Measurements from ENCODE around the gene SNPH.

SNPH gene

DNA sequence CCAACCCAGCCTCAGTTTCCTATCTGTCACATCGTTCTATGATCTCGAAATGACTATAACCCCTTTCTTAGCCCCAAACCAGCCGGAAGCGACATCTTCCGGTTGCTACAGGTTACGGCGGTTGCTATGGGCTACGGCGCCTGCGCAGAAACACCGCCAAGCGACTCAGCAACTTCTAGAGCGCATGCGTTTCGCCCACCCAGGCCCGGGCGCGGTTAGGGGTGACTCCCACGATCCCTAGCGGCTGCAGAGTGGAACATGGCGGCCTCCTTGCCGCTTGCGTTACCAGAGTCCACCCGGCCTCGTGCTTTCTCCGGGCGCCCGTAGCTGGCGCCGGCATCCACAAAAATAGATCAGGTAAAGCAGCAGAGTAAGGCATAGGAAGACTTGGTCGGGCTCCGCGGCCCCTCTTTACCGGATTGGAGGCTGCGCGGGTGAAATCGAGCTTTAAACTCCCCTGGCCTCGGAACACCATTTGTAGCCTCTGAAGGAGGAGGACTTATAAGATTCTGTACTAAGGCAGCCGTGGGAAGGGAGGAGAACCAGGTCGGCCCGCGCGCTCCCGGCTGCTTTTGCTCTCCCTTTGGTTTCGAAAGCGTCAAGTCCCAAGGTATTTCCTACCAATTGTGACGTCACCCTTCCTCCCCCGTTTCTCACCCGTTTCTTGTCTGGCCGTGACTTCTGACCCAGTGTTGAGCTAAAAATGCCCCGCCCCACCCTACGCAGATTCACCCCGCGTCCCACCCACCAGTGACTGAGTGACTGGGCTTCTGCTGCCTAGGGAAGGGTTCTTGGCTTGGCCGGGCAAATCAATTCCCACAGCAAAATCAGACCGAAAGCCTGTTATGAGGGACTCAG is 59.3 kb downstream of the SNPH start:
- DNase-seq (ENCODE audit: low spot score) = peak; percentile 98

DNA sequence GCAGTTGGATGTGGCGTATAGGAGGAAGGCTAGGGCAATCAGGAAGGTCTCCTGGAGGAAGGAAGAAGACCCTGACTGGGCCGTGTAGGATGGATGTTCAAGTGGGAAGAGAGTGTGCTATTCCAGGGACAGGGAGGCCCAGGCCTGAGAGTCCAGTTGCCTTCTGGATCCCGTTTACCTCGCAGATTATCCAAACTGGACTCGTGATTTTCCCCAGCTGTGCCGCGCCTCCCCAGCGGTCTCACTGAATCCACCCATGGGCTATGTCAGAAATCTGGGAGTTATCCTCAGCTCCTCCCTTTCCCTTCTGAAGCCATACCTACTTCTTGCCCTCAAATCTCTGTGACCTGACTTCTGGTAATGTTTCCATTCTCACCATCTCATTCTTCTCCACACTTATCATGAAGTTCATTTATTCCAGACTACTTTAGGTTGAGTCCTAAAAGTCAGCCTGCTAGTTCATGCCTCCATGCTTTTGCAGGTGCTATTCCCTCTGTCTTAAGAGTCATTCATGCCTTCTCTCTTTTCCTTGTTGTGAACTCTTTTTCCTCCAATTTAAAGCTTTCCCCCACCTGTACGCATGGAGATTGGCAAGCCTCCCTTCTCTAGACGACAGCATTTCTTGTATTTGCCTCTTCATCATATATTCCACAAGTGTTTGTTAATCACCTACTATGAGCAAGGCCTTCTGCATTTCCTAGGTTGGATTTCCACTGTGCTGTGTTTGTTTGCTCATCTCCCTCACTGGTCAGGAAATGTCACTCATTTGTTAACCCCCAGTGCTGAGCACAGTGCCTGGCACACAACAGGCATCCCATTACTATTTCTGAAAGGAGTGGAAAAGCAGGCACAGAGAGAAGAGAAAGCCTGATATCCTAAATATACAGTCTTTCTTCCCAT is 60.2 kb downstream of the SNPH start:
- no peak for DNase-seq (ENCODE audit: low spot score)

DNA sequence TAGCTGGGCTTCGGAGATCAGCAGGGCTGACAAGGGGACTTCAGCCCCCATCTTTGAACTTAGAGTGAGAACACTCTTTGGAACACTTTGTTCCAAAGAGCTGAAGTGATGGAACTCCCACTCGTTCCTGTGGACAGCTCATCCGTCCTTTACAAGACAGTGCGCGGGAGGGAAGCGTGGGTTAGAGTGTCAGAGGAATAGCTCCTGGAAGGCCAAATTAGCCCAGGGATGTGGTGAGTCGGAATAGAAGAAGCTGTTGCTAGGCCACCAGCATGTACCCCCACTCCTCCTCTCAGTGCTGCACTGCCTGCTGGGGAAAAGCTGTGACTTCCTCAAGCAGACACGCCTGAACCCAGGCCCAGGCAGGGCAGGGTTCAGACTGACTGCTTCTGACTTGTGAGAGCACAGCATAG is 61.2 kb downstream of the SNPH start:
- DNase-seq (ENCODE audit: low spot score) = no peak

GRCh38 chr20:1327827-1328679 is 62.0 kb downstream of the SNPH start:
- DNase-seq (ENCODE audit: low spot score) = no peak

DNA sequence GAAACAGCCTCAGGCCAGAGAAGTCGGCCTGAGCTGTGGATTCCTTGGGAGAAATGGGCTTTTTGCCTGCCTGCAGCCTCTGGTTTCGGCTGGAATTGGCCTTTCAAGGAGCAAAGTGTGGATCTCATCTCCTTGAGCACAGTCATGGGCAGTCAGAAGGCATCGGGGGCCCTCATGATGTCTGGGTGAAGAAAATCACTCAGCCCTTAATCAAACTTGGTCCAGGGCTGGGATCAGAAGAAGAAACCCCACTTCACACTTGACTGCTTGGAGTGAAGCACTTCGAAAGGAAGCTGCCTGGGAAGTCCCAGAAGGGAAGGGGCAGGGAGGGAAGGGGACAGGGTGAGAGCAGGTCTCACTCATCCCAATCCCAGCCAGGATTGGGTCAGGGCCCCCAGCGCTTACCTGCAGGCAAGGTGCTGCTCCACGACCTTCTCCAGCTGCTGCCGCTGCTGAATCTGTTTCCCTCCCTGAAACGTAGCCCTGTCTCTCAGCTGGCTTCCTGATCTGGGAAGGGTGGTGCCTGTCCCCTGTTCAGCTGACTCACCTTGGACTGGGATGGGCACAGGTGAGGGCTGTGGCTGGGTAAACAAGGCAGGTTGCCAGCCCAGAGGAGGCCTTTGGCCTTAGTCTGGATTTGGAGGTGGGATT is 62.7 kb downstream of the SNPH start, which contains the start of gene SDCBP2:
Gene SDCBP2, minus strand, starts transcription at position 460 of the 651 bp plus-strand sequence. CDS start 8,723 bp downstream, outside the sequence.
- DNase-seq (ENCODE audit: low spot score) = no peak

DNA sequence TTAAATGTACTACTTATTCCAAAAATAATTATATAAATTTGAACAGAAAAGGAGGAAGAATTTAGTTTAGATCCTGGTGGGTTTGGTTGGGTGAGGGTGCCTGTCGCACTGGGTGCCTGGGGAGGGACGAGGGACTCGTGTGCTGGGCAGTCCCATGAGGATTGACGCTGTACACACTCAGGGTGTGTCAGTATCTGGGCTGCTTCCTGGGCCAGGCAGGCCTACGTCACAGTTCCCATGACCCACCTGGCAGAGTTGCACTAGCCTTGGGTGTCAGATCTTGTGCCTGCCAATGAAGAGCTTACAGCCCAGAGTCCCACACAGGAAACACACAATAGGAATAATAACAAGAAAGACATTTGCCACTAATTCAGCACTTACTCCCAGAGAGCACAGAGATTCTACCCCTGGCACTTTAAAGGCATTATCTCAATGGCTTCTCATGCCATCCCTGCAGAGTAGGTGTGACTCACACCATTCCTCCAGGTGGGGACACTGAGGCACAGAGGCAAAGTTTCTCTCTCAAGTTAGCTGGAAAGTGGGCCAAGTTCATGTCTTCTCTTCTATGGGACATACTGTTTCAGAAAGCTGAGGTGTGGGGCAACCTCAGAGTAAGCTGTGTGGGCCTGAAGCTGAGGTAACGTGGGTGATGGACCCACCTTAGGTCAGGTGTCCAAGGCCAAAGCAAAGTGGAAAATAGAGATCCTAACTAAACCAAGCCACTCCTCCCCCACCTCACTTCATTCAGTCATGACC is 64.2 kb downstream of the SNPH start:
- DNase-seq (ENCODE audit: low spot score) = peak; percentile 26

- DNase-seq (ENCODE audit: low spot score) = no peak
Measured at GRCh38 chr20:1331101-1331500, 65.0 kb downstream of the SNPH start.

DNA sequence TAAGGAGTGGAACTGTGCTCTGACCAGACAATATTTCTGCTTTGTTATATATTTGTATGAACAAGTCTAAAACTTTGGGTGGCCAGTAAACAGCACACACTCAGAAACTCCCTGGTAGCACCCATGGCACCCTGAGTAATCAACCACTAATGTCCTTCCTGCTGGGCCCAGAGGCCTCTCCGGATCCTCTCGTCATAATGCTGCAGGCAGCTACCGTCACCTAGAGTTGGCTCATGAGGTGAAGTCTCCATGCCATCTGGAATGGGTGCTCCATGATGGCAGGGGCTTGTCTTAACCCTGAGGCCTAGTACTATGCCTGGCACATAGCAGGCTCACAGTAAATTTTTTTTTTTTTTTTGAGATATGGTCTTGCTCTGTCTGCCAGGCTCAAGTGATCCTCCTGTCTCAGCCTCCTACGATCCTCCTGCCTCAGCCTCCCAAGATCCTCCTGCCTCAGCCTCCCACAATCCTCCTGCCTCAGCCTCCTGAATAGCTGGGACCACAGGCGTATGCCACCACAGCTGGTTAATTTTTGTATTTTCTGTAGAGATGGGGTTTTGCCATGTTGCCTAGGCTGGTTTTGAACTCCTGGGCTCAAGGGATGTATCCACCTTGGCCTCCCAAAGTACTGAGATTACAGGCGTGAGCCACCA is 65.8 kb downstream of the SNPH start:
- no peak for DNase-seq (ENCODE audit: low spot score)

DNA sequence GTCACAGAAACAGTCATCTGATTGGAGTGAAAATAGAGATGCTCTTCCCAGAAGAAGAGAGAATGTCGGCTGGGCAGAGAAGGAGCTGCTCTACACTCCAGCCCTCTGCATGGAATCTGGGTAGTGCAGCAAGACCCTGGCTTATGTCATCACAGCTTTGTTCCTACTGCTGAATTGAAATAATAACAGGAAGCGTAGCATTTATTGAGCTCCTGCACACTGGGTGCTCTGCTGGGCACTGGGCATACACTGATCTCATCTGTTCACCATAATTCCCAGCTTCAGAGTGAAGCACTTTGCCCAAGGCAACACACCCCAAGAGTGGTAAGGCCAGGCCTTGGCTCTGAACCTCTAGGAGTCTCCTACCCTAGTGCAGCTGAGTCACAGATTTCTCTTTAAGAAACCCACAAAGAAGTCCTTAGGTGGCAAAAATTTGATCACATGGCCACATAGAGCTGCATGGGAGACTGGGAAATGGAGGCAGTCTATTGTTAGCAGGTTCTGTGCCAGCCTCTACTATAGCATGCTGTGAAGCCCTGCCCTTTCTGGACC is 66.7 kb downstream of the SNPH start:
- DNase-seq (ENCODE audit: low spot score) = no peak

DNA sequence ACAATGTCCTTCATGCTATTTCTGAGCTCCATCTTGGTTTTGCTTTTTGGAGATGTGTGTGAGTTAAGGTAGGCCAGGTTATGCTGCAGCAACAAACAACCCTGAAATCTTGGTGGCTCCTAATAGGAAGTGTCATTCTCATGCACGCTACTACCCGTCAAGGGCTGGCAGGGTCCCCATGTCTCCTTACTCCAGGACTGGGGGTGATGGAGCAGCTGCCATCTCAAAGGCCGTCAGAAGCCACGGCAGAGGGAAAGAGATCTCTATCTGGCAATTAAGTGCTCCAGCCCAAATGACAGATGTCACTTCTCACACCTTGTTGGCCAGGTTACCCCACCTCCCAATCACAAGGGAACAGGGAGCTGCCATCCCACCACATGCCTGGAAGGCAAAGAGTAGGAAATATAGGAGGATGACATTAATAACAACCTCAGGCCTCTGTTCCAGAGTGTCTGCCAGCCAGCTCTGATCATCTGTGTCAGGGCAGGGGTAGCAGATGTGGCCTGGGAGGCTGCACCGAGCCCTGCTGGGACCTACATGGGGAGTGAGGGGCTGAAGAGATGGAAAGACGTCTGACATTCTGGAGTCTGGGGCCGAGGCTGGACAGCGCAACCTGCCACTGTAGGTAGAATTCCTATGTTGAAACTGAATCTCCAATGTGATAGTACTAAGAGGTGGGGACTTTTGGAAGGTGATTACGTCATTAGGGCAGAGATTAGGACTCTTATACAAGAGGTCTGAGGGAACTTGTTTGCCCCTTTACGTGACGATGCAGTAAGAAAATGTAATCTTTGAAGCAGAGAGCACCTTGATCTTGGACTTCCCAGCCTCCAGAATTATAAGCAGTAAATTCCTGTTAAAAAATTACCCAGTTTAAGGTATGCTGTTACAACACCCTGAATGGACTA is 67.6 kb downstream of the SNPH start:
- DNase-seq (ENCODE audit: low spot score) = no peak

DNA sequence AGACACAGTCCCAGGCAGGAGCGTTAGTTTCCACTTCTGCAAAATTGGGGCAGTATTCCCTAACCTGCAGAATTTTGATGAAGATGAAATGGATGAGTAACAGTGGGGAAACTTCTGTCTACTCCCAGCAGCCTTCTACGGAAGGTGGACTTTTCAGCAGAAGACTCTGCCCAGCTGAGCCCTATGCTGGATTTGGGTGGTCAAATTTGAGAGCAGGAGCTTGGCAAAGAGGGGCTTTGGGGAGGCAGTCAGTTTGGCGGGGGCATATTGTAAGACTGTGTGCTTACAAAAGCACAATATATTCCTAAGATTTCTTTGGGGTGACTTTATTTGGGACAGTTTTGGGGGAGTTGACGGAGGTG is 68.3 kb downstream of the SNPH start:
- no peak for DNase-seq (ENCODE audit: low spot score)

GRCh38 chr20:1334761-1335160 is 68.7 kb downstream of the SNPH start:
- peak; percentile 56 for DNase-seq (ENCODE audit: low spot score)

- no peak for DNase-seq (ENCODE audit: low spot score)
Measured at GRCh38 chr20:1335961-1336698, 70.0 kb downstream of the SNPH start.

GRCh38 chr20:1336699-1337367 is 70.7 kb downstream of the SNPH start:
- DNase-seq (ENCODE audit: low spot score) = no peak

DNA sequence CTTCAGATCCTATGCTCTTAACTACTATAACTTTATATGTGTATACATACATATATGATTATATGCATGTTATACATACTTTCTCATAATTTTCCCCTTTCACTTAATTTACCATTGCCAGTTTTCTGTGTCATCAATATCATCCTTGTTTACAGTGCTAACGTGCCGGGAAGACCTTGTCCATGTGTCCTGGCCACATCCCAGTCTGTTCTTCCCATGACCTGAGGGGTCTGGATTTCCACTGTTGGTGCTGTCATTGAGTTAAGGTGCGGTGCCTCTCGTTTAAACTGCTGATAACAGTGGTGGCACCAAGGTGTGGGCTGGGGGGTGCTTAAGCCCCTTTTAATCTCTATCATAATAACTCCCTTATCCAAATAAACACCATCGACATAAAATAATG is 71.3 kb downstream of the SNPH start:
- no peak for DNase-seq (ENCODE audit: low spot score)

DNA sequence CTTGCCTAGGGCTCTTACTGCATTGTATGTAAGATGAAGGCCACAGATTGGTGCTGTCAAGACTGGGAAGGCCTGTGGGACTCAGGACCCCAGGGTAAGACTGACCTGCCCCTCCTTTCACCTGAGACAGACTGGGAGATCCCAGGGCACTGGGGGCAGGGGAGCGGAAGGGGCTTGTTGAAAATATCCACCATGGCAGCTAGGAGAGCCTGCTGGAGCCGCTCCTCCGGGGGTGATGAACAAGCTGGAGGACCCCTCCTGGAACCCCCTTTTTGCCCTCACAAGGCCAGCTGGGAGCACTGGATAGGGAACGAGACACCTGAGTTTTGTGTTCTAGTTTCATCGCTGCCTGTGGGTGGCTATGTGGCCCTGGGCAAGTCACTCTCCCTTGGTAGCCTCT is 72.0 kb downstream of the SNPH start:
- no peak for DNase-seq (ENCODE audit: low spot score)

- no peak for DNase-seq (ENCODE audit: low spot score)
Measured at GRCh38 chr20:1338801-1339200, 72.7 kb downstream of the SNPH start.
